Coronary artery (tissue), 2 donors: ENCODE data around the gene DR1.
A peak's percentile ranks its signal among the peaks of the same experiment; 100 is the strongest.
"Not testable (repeated sequence)": the region's sequence is repeated elsewhere in the genome, so short reads cannot be mapped to it uniquely, and the experiment has no call there.

Source experiments
- DNase-seq: peaks from one replicate; pipeline ENCODE4 v3.0.0-alpha.2; 2017; ENCODE audit warnings: low spot score
- H3K27ac ChIP-seq, 2 donors: fragments of 200-600 bp; sonication (generic); one replicate each; pipeline ENCODE4 v1.5.1; 2016 to 2019
- H3K4me3 ChIP-seq: fragments of 200-600 bp; sonication (generic); 2 replicates; pipeline ENCODE4 v1.5.1; 2016; ENCODE audit warnings: mild to moderate bottlenecking, moderate library complexity
- TF ChIP-seq, protein P1 (sequence below): fragments of 200-600 bp; sonication (generic); IDR thresholded peaks from one replicate; pipeline ENCODE4 v1.5.1; 2019; ENCODE audit warnings: antibody characterized with exemption

The DR1 gene

GRCh38 chr1:93347334-93347899 lies 1.7 kb downstream of the DR1 start:
- Histone ChIP-seq H3K4me3 (peak overlapping the region; percentile 95), H3K27ac (peak overlapping the region; percentile 87 to 94)
- TF ChIP-seq, protein P1, sequence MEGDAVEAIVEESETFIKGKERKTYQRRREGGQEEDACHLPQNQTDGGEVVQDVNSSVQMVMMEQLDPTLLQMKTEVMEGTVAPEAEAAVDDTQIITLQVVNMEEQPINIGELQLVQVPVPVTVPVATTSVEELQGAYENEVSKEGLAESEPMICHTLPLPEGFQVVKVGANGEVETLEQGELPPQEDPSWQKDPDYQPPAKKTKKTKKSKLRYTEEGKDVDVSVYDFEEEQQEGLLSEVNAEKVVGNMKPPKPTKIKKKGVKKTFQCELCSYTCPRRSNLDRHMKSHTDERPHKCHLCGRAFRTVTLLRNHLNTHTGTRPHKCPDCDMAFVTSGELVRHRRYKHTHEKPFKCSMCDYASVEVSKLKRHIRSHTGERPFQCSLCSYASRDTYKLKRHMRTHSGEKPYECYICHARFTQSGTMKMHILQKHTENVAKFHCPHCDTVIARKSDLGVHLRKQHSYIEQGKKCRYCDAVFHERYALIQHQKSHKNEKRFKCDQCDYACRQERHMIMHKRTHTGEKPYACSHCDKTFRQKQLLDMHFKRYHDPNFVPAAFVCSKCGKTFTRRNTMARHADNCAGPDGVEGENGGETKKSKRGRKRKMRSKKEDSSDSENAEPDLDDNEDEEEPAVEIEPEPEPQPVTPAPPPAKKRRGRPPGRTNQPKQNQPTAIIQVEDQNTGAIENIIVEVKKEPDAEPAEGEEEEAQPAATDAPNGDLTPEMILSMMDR, result no peak
- DNase-seq, result no peak

- no peak for DNase-seq
- TF ChIP-seq, protein P1, result no peak
- H3K27ac ChIP-seq, result no peak overlapping the region
- peak overlapping the region; percentile 95 for H3K4me3 ChIP-seq
These were observed 2.5 kb downstream of the DR1 start for GRCh38 chr1:93348104-93348728.

GRCh38 chr1:93349231-93350135 lies 3.8 kb downstream of the DR1 start:
- H3K27ac ChIP-seq, result no peak overlapping the region
- TF ChIP-seq, protein P1, result no peak
- no peak for DNase-seq
- H3K4me3 ChIP-seq, result peak overlapping the region; percentile 95

GRCh38 chr1:93350322-93350721 lies 4.6 kb downstream of the DR1 start:
- H3K27ac ChIP-seq, result no peak overlapping the region
- DNase-seq, result no peak
- peak overlapping the region; percentile 95 for H3K4me3 ChIP-seq
- TF ChIP-seq, protein P1, result no peak

GRCh38 chr1:93350875-93351274 lies 5.2 kb downstream of the DR1 start:
- Histone ChIP-seq H3K27ac (no peak overlapping the region), H3K4me3 (no peak overlapping the region)
- DNase-seq, result no peak
- TF ChIP-seq, protein P1, result no peak

- not testable (repeated sequence) for H3K4me3 ChIP-seq, H3K27ac ChIP-seq, DNase-seq
These were observed 5.6 kb downstream of the DR1 start for GRCh38 chr1:93351346-93351745.

DNA sequence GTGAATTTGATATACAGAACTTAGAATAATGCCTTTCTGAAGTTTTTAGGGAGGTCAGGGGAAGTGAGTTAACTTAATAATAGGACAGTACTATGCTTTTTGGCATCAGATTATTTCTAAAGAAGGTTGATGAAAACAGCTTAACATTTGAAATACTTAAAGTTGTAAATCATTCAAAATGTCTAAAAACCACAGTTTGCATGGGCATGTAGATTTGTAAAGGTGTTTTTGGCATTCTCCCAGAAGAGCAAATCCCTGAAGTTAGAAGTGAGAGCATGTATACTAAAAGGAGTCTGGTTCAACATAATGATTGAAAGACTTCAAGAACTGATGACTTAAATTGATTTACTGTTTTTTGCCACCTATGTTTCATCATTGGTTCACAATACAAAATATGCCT lies 6.7 kb downstream of the DR1 start:
- TF ChIP-seq, protein P1, result no peak
- Histone ChIP-seq H3K4me3 (no peak overlapping the region), H3K27ac (no peak overlapping the region)
- DNase-seq, result no peak
